GM12878 (cell line): ENCODE data around the gene GPR108. TPM values are rescaled to one million over a fixed set of nuclear protein-coding genes. Genes with fewer than 3 reads are reported as not detected.

Experiments
- ASH2L ChIP-seq: fragments of 300-600, 200-600 bp; sonication (generic); IDR thresholded peaks from 2 replicates; pipeline ENCODE4 v1.6.1; 2017; ENCODE audit warnings: low read depth, mild to moderate bottlenecking, borderline replicate concordance
- CREB1 ChIP-seq: IDR thresholded peaks from 2 replicates; pipeline ENCODE4 v1.6.1; 2012; ENCODE audit warnings: low read depth, mild to moderate bottlenecking, inconsistent platforms
- ETV6 ChIP-seq, 2 experiments: fragments of 450-650 bp in 1 of 2; IDR thresholded peaks in 1 of 2; conservative IDR thresholded peaks in 1 of 2; 2 replicates each; pipeline ENCODE4 v1.6.1; 2014; ENCODE audit warnings: antibody characterized with exemption in 1 of 2, borderline replicate concordance in 1 of 2, low read depth in 1 of 2, mild to moderate bottlenecking in 1 of 2, moderate library complexity in 1 of 2
- FOS ChIP-seq: IDR thresholded peaks from 3 replicates; pipeline ENCODE4 v1.6.1; 2011; ENCODE audit warnings: borderline replicate concordance; ENCODE audit not compliant: insufficient read length; ENCODE audit errors: extremely low read depth
- HCFC1 ChIP-seq: fragments of 150-350 bp; IDR thresholded peaks from 2 replicates; pipeline ENCODE4 v1.6.1; 2014; ENCODE audit warnings: low read length
- IKZF1 ChIP-seq: fragments of 450-650 bp; conservative IDR thresholded peaks from 2 replicates; pipeline ENCODE4 v1.6.1; 2017; ENCODE audit warnings: antibody characterized with exemption, mild to moderate bottlenecking
- JUND ChIP-seq: IDR thresholded peaks from 2 replicates; pipeline ENCODE4 v1.6.1; 2012; ENCODE audit warnings: low read depth, mild to moderate bottlenecking, low read length, improper control_type of control experiment, moderate library complexity
- KAT2A ChIP-seq: conservative IDR thresholded peaks from 2 replicates; pipeline ENCODE4 v1.6.1; 2011; ENCODE audit warnings: low read depth, low read length; ENCODE audit not compliant: control insufficient read depth
- MEF2B ChIP-seq: fragments of 450-650 bp; IDR thresholded peaks from 2 replicates; pipeline ENCODE4 v1.6.1; 2018; ENCODE audit warnings: mild to moderate bottlenecking, moderate library complexity; ENCODE audit not compliant: partially characterized antibody, poor library complexity, severe bottlenecking
- NFIC ChIP-seq: IDR thresholded peaks from 2 replicates; pipeline ENCODE4 v1.6.1; 2012; ENCODE audit warnings: low read depth, mild to moderate bottlenecking, inconsistent platforms, low read length, moderate library complexity
- NFXL1 ChIP-seq: fragments of 450-650 bp; IDR thresholded peaks from 2 replicates; pipeline ENCODE4 v1.6.1; 2017; ENCODE audit warnings: antibody characterized with exemption, mild to moderate bottlenecking, borderline replicate concordance
- NFYA ChIP-seq: IDR thresholded peaks from 2 replicates; pipeline ENCODE4 v1.6.1; 2011; ENCODE audit warnings: low read depth, mild to moderate bottlenecking, low read length, improper control_type of control experiment, borderline replicate concordance
- NR2C1 ChIP-seq: fragments of 450-650 bp; IDR thresholded peaks from 2 replicates; pipeline ENCODE4 v1.6.1; 2017; ENCODE audit warnings: antibody characterized with exemption, mild to moderate bottlenecking, moderate library complexity
- POLR2A ChIP-seq: IDR thresholded peaks from 2 replicates; pipeline ENCODE4 v1.6.1; 2011; ENCODE audit warnings: low read depth, mild to moderate bottlenecking, low read length
- POU2F2 ChIP-seq: IDR thresholded peaks from 3 replicates; pipeline ENCODE4 v1.6.1; 2011; ENCODE audit warnings: low read depth, mild to moderate bottlenecking, low read length, borderline replicate concordance
- SIX5 ChIP-seq: IDR thresholded peaks from 2 replicates; pipeline ENCODE4 v1.6.1; 2011; ENCODE audit warnings: mild to moderate bottlenecking, low read depth, low read length, moderate library complexity; ENCODE audit not compliant: severe bottlenecking
- SP1 ChIP-seq: IDR thresholded peaks from one replicate; pipeline ENCODE4 v1.6.1; 2011; ENCODE audit warnings: low read depth, low read length
- SRF ChIP-seq, 2 experiments: IDR thresholded peaks; 2 replicates each; pipeline ENCODE4 v1.6.1; 2011; ENCODE audit warnings: low read depth in 2 of 2, low read length in 2 of 2, mild to moderate bottlenecking in 1 of 2, moderate library complexity in 1 of 2
- TAF1 ChIP-seq: IDR thresholded peaks from 2 replicates; pipeline ENCODE4 v1.6.1; 2011; ENCODE audit warnings: mild to moderate bottlenecking, low read depth, low read length, borderline replicate concordance
- ZBTB40 ChIP-seq: fragments of 450-650 bp; IDR thresholded peaks from 2 replicates; pipeline ENCODE4 v1.6.1; 2016; ENCODE audit warnings: mild to moderate bottlenecking, moderate library complexity, borderline replicate concordance
- ZNF207 ChIP-seq: fragments of 450-650 bp; IDR thresholded peaks from 2 replicates; pipeline ENCODE4 v1.6.1; 2014; ENCODE audit warnings: antibody characterized with exemption, mild to moderate bottlenecking, borderline replicate concordance
- ZNF274 ChIP-seq: IDR thresholded peaks from one replicate; pipeline ENCODE4 v1.8.0; 2011; ENCODE audit not compliant: insufficient read length, insufficient read depth
- polyA plus RNA-seq, 11 experiments: library from polyadenylated mRNA; depleted of rRNA in 4 of 11; unstranded in 6 of 11; stranded (reverse) in 5 of 11; fragments of >200 nt; fragmentation: Nextera tagmentation in 4 of 11; fragmentation: Illumina TruSeq in 1 of 11; extraction: Ambion mirVana in 4 of 11; extraction: Trizol in 1 of 11; gene quantifications; 1 replicate in 1 of 11; 2 replicates in 10 of 11; pipeline versions ENCODE4 v1.2.1 to v1.2.3, GENCODE V29; 2011 to 2016; ENCODE audit warnings: inconsistent platforms in 2 of 11, missing spikeins in 2 of 11, low read depth in 1 of 11
- total RNA-seq, 4 experiments: library from RNA; depleted of rRNA in 3 of 4; stranded (reverse); fragments of >200 nt in 3 of 4; fragmentation: Illumina TruSeq in 1 of 4; extraction: Trizol in 1 of 4; gene quantifications; 2 replicates each; pipeline versions ENCODE4 v1.2.1 to v1.2.3, GENCODE V29; 2013 to 2021
- TF ChIP-seq, protein P1 (sequence below): fragments of 450-650 bp; IDR thresholded peaks from 2 replicates; pipeline ENCODE4 v1.6.1; 2017; ENCODE audit warnings: mild to moderate bottlenecking
- TF ChIP-seq, protein P2 (sequence below): IDR thresholded peaks from 2 replicates; pipeline ENCODE4 v1.6.1; 2012; ENCODE audit warnings: low read depth, low read length, improper control_type of control experiment

Gene GPR108
- total and polyA plus RNA-seq, 10 of the 15 experiments (the other 5 are each of a cell fraction or from before 2014, with no cell fraction given), result 4.4 to 87.2 (median 57.1) TPM

- TF ChIP-seq TAF1 (peak; percentile 48; the same call in 1 of the 2 replicates), NFYA (no peak), SP1 (peak; percentile 39), POU2F2 (peak; percentile 10; the same call in 1 of the 3 replicates), ZNF207 (peak; percentile 40; the same call in 1 of the 2 replicates), SRF (IDR thresholded peaks at IDR 0.05; ENCODE audit: low read depth in 2 of 2, low read length in 2 of 2) (no peak), NR2C1 (no peak), CREB1 (peak; percentile 96), SIX5 (no peak), ASH2L (no peak), IKZF1 (peak; percentile 58; the same call in 1 of the 2 replicates), POLR2A (peak; percentile 75), MEF2B (no peak), ZBTB40 (no peak; the same call in 1 of the 2 replicates), JUND (0 out of 2 replicates have a peak, but pooled peaks have one; percentile 24), ETV6 (conservative IDR thresholded peaks at IDR 0.05 in 1 of 2, IDR thresholded peaks at IDR 0.05 in 1 of 2; ENCODE audit: borderline replicate concordance in 1 of 2, low read depth in 1 of 2) (no peak), NFXL1 (no peak), FOS (no peak), NFIC (no peak), ZNF274 (no peak), KAT2A (no peak), HCFC1 (peak; percentile 48; the same call in 1 of the 2 replicates)
- TF ChIP-seq, protein P1, sequence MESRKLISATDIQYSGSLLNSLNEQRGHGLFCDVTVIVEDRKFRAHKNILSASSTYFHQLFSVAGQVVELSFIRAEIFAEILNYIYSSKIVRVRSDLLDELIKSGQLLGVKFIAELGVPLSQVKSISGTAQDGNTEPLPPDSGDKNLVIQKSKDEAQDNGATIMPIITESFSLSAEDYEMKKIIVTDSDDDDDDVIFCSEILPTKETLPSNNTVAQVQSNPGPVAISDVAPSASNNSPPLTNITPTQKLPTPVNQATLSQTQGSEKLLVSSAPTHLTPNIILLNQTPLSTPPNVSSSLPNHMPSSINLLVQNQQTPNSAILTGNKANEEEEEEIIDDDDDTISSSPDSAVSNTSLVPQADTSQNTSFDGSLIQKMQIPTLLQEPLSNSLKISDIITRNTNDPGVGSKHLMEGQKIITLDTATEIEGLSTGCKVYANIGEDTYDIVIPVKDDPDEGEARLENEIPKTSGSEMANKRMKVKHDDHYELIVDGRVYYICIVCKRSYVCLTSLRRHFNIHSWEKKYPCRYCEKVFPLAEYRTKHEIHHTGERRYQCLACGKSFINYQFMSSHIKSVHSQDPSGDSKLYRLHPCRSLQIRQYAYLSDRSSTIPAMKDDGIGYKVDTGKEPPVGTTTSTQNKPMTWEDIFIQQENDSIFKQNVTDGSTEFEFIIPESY, result no peak
- TF ChIP-seq, protein P2, sequence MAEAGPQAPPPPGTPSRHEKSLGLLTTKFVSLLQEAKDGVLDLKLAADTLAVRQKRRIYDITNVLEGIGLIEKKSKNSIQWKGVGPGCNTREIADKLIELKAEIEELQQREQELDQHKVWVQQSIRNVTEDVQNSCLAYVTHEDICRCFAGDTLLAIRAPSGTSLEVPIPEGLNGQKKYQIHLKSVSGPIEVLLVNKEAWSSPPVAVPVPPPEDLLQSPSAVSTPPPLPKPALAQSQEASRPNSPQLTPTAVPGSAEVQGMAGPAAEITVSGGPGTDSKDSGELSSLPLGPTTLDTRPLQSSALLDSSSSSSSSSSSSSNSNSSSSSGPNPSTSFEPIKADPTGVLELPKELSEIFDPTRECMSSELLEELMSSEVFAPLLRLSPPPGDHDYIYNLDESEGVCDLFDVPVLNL, result peak; percentile 31; the same call in 1 of the 2 replicates
Measured at GRCh38 chr19:6736169-6736916, 1.0 kb downstream of the GPR108 start (continued).
